Transverse colon (tissue), 4 donors: Measurements from ENCODE around the gene CYSTM1. TPM values are rescaled to one million over a fixed set of nuclear protein-coding genes. Genes with fewer than 3 reads are reported as not detected.
A peak's percentile ranks its signal among the peaks of the same experiment; 100 is the strongest.

Experiments
- DNase-seq: peaks from one replicate; pipeline ENCODE4 v3.0.0-alpha.2; 2019
- H3K27ac ChIP-seq, 4 donors: fragments of 200-600 bp; sonication (generic); 2 replicates each; pipeline ENCODE4 v1.5.1; 2016 to 2018; ENCODE audit warnings: inconsistent platforms in 4 of 4
- H3K27me3 ChIP-seq: fragments of 200-600 bp; sonication (generic); 2 replicates; pipeline ENCODE4 v1.5.1; 2017; ENCODE audit warnings: inconsistent platforms
- H3K36me3 ChIP-seq, 4 donors: fragments of 200-600 bp; sonication (generic); 2 replicates each; pipeline ENCODE4 v1.5.1; 2017 to 2019; ENCODE audit warnings: inconsistent platforms in 4 of 4
- H3K4me1 ChIP-seq, 4 donors: fragments of 200-600 bp; sonication (generic); 2 replicates each; pipeline ENCODE4 v1.5.1; 2017 to 2020; ENCODE audit warnings: inconsistent platforms in 4 of 4
- H3K4me3 ChIP-seq, 4 donors: fragments of 200-600 bp; sonication (generic); 1 replicate in 1 of 4; 2 replicates in 3 of 4; pipeline versions ENCODE4 v1.5.1 to v1.6.1; 2017 to 2019; ENCODE audit warnings: inconsistent platforms in 4 of 4
- H3K9me3 ChIP-seq, 2 donors: fragments of 200-600 bp; sonication (generic); 2 replicates each; pipeline ENCODE4 v1.5.1; 2017 to 2019; ENCODE audit warnings: inconsistent platforms in 2 of 2
- CTCF ChIP-seq, 5 experiments: fragments of 200-600 bp in 3 of 5; fragments of 450-650 bp in 2 of 5; sonication (generic) in 3 of 5; IDR thresholded peaks; 1 replicate in 2 of 5; 2 replicates in 3 of 5; pipeline ENCODE4 v1.5.1; 2016 to 2017; ENCODE audit warnings: antibody characterized with exemption in 5 of 5, inconsistent platforms in 3 of 5, mild to moderate bottlenecking in 2 of 5, moderate library complexity in 1 of 5
- EP300 ChIP-seq: sonication (generic); formaldehyde crosslinking; IDR thresholded peaks from one replicate; pipeline ENCODE4 v1.6.1; 2017; ENCODE audit warnings: antibody characterized with exemption, low read depth
- POLR2A ChIP-seq: fragments of 450-650 bp; IDR thresholded peaks from one replicate; pipeline ENCODE4 v1.6.1; 2016; ENCODE audit warnings: antibody characterized with exemption, mild to moderate bottlenecking, moderate library complexity
- POLR2AphosphoS5 ChIP-seq, 3 donors: sonication (generic); formaldehyde crosslinking; IDR thresholded peaks; one replicate each; pipeline ENCODE4 v1.6.1; 2016; ENCODE audit warnings: antibody characterized with exemption in 3 of 3
- WGBS, 2 donors: methylation state at CpG; one replicate each; pipeline ENCODE4 v1.1.5; 2018; ENCODE audit warnings: low coverage in 1 of 2; 5-methylcytosine and 5-hydroxymethylcytosine counted together
- in situ Hi-C, 4 donors: fragments of 200-750 bp; cut with MboI; loops; one replicate each; pipeline versions ENCODE4 v1.15.0 to v1.15.1; 2017; ENCODE audit warnings: low sequenced_read_pairs in 3 of 4, low pct_ligation_motif_present in 1 of 4, low pct_unique_long_range_greater_than_20kb in 1 of 4
- intact Hi-C: fragments of 100-400 bp; cut with DNase I; formaldehyde crosslinking; loops from one replicate; pipeline ENCODE4 v1.15.1; 2023; ENCODE audit warnings: low total_unique reads
- total RNA-seq, 4 donors: library from RNA; depleted of rRNA; stranded (reverse); fragments of >200 nt; gene quantifications; one replicate each; pipeline ENCODE4 v1.1.0, GENCODE V29; 2016

Gene CYSTM1
- total RNA-seq, 4 donors from 2014 or later = 32.8 to 264 (median 107) TPM

- Histone ChIP-seq H3K9me3 (no peaks in the 10 kb centered on the region), H3K36me3 (peaks cover 0 to 6% (median 0%) of the 10 kb centered on the region in 4 donors), H3K4me3 (no peak overlapping the region), H3K27ac (peak overlapping the region; percentile 79 to 90 (median 84)), H3K27me3 (no peaks in the 10 kb centered on the region), H3K4me1 (peaks cover 48 to 67% (median 55%) of the 10 kb centered on the region in 4 donors)
- intact Hi-C loops (loop anchor here (2.0 kb wide), 1 partner anchor 106 kb away; no protein-coding TSS in a partner anchor), in situ Hi-C loops (loop anchor here in 2 of 4 donors (5.0 to 25.0 kb wide), 2 partner anchors 109 to 469 kb away; partner anchors contain the start of gene ZMAT2 (in 1 of the 2))
- TF ChIP-seq POLR2AphosphoS5 (IDR thresholded peaks at IDR 0.05) (no peak), EP300 (no peak), POLR2A (no peak), CTCF (IDR thresholded peaks at IDR 0.05) (no peak)
- no peak for DNase-seq
- 64% methylated on average over 4 of the region's 4 CpGs; no CpG with 5 or more reads in 1 of the 2 donors for WGBS, 2 donors
Observed at GRCh38 chr5:140242890-140243585, 68.0 kb downstream of the CYSTM1 start.

GRCh38 chr5:140243706-140244250 lies 68.8 kb downstream of the CYSTM1 start:
- Histone ChIP-seq H3K27ac (peak overlapping the region in 1 of 4 donors; percentile 83), H3K4me1 (peaks cover 48 to 67% (median 55%) of the 10 kb centered on the region in 4 donors), H3K9me3 (no peaks in the 10 kb centered on the region), H3K36me3 (peaks cover 0 to 6% (median 0%) of the 10 kb centered on the region in 4 donors), H3K27me3 (no peaks in the 10 kb centered on the region), H3K4me3 (no peak overlapping the region)
- no peak for DNase-seq
- intact Hi-C loops = loop anchor here (2.0 kb wide), 2 partner anchors 105 to 113 kb away; no protein-coding TSS in a partner anchor
- 56 to 100% methylated on average over 1 to 4 of the region's 4 CpGs for WGBS, 2 donors
- in situ Hi-C loops = loop anchor here in 2 of 4 donors (5.0 to 25.0 kb wide), 2 partner anchors 109 to 469 kb away; partner anchors contain the start of gene ZMAT2 (in 1 of the 2)
- TF ChIP-seq CTCF (IDR thresholded peaks at IDR 0.05) (no peak), EP300 (no peak), POLR2AphosphoS5 (IDR thresholded peaks at IDR 0.05) (no peak), POLR2A (no peak)

GRCh38 chr5:140244525-140245025 lies 69.6 kb downstream of the CYSTM1 start:
- in situ Hi-C loops = loop anchor here in 3 of 4 donors (5.0 to 25.0 kb wide), 2 partner anchors 108 to 468 kb away; partner anchors contain the start of gene ZMAT2 (in 1 of the 3)
- H3K36me3 ChIP-seq = peaks cover 0 to 6% (median 0%) of the 10 kb centered on the region in 4 donors
- peak; percentile 93 for DNase-seq
- intact Hi-C loops = loop anchor here (2.0 kb wide), 1 partner anchor 112 kb away; no protein-coding TSS in a partner anchor
- H3K4me3 ChIP-seq = no peak overlapping the region
- peak; percentile 87 to 96 (median 90) for TF ChIP-seq CTCF (IDR thresholded peaks at IDR 0.05)
- TF ChIP-seq POLR2AphosphoS5 (IDR thresholded peaks at IDR 0.05) = peak in 2 of 3 donors; percentile 35 to 53
- TF ChIP-seq POLR2A = no peak
- H3K27ac ChIP-seq = peak overlapping the region; percentile 54 to 83 (median 68)
- no peaks in the 10 kb centered on the region for H3K9me3 ChIP-seq
- 12 to 14% methylated on average over 3 to 14 of the region's 14 CpGs for WGBS, 2 donors
- H3K27me3 ChIP-seq = no peaks in the 10 kb centered on the region
- peaks cover 48 to 66% (median 55%) of the 10 kb centered on the region in 4 donors for H3K4me1 ChIP-seq

GRCh38 chr5:140245341-140245740 lies 70.4 kb downstream of the CYSTM1 start:
- in situ Hi-C loops = loop anchor here in 2 of 4 donors (5.0 to 25.0 kb wide), 2 partner anchors 107 to 467 kb away; partner anchors contain the start of gene ZMAT2 (in 1 of the 2)
- no peak for DNase-seq
- peaks cover 43 to 59% (median 49%) of the 10 kb centered on the region in 4 donors for H3K4me1 ChIP-seq
- intact Hi-C loops = loop anchor here (2.0 kb wide), 1 partner anchor 111 kb away; no protein-coding TSS in a partner anchor
- no peaks in the 10 kb centered on the region for H3K27me3 ChIP-seq
- no peak overlapping the region for H3K4me3 ChIP-seq
- TF ChIP-seq EP300 (no peak), POLR2A (no peak), CTCF (IDR thresholded peaks at IDR 0.05) (no peak), POLR2AphosphoS5 (IDR thresholded peaks at IDR 0.05) (no peak)
- 39 to 59% methylated on average over 2 to 5 of the region's 5 CpGs for WGBS, 2 donors
- peak overlapping the region; percentile 54 to 83 (median 68) for H3K27ac ChIP-seq
- H3K36me3 ChIP-seq = peaks cover 0 to 6% (median 0%) of the 10 kb centered on the region in 4 donors
- H3K9me3 ChIP-seq = no peaks in the 10 kb centered on the region
